Panc1 (cell line): ENCODE data around the gene BMAL1. TPM values are rescaled to one million over a fixed set of nuclear protein-coding genes. Genes with fewer than 3 reads are reported as not detected.

ENCODE experiments used
- ATAC-seq: fragments of 200-7000 bp; cut with Tn5 transposase; 2 replicates; pipeline ENCODE4 v1.9.1; 2020; ENCODE audit warnings: mild to moderate bottlenecking, moderate library complexity
- BruUV-seq: library from RNA; stranded (reverse); fragments of 400-500 nt; replicated peaks from 2 replicates; lab custom pipeline; 2021; lab: Mats Ljungman, UMichigan
- CTCF ChIA-PET: fragments of 300-600 bp; sonication (Branson Sonifier 250); formaldehyde crosslinking; loops from one replicate; lab custom pipeline; 2022; ENCODE audit warnings: antibody characterized with exemption; lab: Charles Lee
- POLR2A ChIA-PET: fragments of 300-600 bp; sonication (Branson Sonifier 250); formaldehyde crosslinking; loops from one replicate; lab custom pipeline; 2022; ENCODE audit warnings: antibody characterized with exemption; lab: Charles Lee
- DNase-seq: peaks from one replicate; pipeline ENCODE4 v3.0.0-alpha.2; 2010; ENCODE audit warnings: low read depth, low spot score
- H3K27ac ChIP-seq: 2 replicates; pipeline ENCODE4 v1.5.1; 2011; ENCODE audit warnings: mild to moderate bottlenecking, low read length, inconsistent platforms
- H3K27me3 ChIP-seq: fragments of 200-500 bp; sonication (Bioruptor generic); 2 replicates; pipeline ENCODE4 v1.6.0; 2014; ENCODE audit warnings: low read length, inconsistent platforms; ENCODE audit not compliant: control insufficient read depth, insufficient read depth
- H3K36me3 ChIP-seq: fragments of 200-500 bp; sonication (Bioruptor generic); 2 replicates; pipeline ENCODE4 v1.5.1; 2014; ENCODE audit warnings: inconsistent platforms, mild to moderate bottlenecking, low read length, moderate library complexity; ENCODE audit not compliant: control insufficient read depth, insufficient read depth
- H3K4me1 ChIP-seq: 2 replicates; pipeline ENCODE4 v1.5.1; 2011; ENCODE audit warnings: inconsistent platforms, mild to moderate bottlenecking, low read length, moderate library complexity; ENCODE audit not compliant: control insufficient read depth, insufficient read depth
- H3K4me3 ChIP-seq, 2 experiments: 2 replicates each; pipeline ENCODE4 v1.5.1; 2011 to 2012; ENCODE audit warnings: low read depth in 2 of 2, low read length in 2 of 2, mild to moderate bottlenecking in 2 of 2, inconsistent platforms in 1 of 2, moderate library complexity in 1 of 2
- H3K9me3 ChIP-seq: fragments of 200-500 bp; sonication (Bioruptor generic); 2 replicates; pipeline ENCODE4 v1.5.1; 2014; ENCODE audit warnings: low read depth, mild to moderate bottlenecking, inconsistent platforms, low read length, moderate library complexity; ENCODE audit not compliant: control insufficient read depth, insufficient read depth
- POLR2AphosphoS5 ChIP-seq: IDR thresholded peaks from 2 replicates; pipeline ENCODE4 v1.6.1; 2012; ENCODE audit warnings: mild to moderate bottlenecking, low read depth, low read length, moderate library complexity
- SIN3A ChIP-seq: IDR thresholded peaks from 2 replicates; pipeline ENCODE4 v1.6.1; 2012; ENCODE audit warnings: low read depth, mild to moderate bottlenecking, low read length, moderate library complexity, borderline replicate concordance; ENCODE audit not compliant: insufficient read depth
- TCF7L2 ChIP-seq: IDR thresholded peaks from 2 replicates; pipeline ENCODE4 v1.6.1; 2011; ENCODE audit warnings: mild to moderate bottlenecking, low read depth, low read length, inconsistent platforms
- in situ Hi-C: cut with HindIII; loops from 2 replicates; pipeline ENCODE4 v1.10.0; 2016; ENCODE audit warnings: low sequenced_read_pairs, low pct_unique_long_range_greater_than_20kb
- intact Hi-C: fragments of 100-400 bp; cut with micrococcal nuclease; formaldehyde crosslinking; loops from one replicate; pipeline ENCODE4 v1.10.0; 2022; ENCODE audit not compliant: unreplicated experiment
- total RNA-seq: library from RNA; stranded (reverse); gene quantifications from one replicate; pipeline ENCODE4 v1.2.1, GENCODE V29; 2021; ENCODE audit not compliant: unreplicated experiment
- TF ChIP-seq, protein P1 (sequence below): fragments of 450-650 bp; IDR thresholded peaks from 2 replicates; pipeline ENCODE4 v1.5.1; 2017; ENCODE audit warnings: mild to moderate bottlenecking
- TF ChIP-seq, protein P2 (sequence below), 2 experiments: IDR thresholded peaks; 2 replicates each; pipeline ENCODE4 v1.6.1; 2011 to 2012; ENCODE audit warnings: low read depth in 2 of 2, control low read depth in 1 of 2, low read length in 1 of 2, mild to moderate bottlenecking in 1 of 2, moderate library complexity in 1 of 2; ENCODE audit not compliant: insufficient read depth in 1 of 2

BMAL1 gene
- total RNA-seq, 1 experiment from 2014 or later: 9.3 TPM

DNA sequence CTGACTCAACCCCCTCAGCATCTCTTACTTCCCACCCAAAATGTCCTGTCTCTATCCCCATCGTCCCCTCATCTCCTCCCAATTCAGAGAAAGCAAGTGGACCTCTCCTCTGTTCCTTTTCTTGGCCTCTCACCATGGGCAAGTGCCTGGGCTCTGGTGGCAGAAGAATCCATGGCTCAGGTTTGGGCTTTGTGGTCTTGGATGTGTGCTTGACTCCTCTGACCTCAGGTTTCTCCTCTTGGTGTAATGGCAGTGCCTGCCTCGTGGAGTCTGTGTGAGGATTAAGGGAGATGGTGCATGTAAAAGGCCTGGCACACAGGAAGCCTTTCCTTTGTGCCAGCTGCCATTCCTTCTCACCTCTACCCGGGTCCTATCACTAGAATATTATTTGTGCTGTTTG lies 3.2 kb downstream of the BMAL1 start:
- in situ Hi-C loops: no loop called here
- intact Hi-C loops: no loop called here
- peaks cover 23% of the 10 kb centered on the region for H3K27me3 ChIP-seq
- no peak overlapping the region for H3K4me3 ChIP-seq
- peaks cover 5% of the 10 kb centered on the region for H3K4me1 ChIP-seq
- DNase-seq (no peak), ATAC-seq (no peak)
- no peaks in the 10 kb centered on the region; the same call in 1 of the 2 replicates for H3K36me3 ChIP-seq
- no TSS peak for BruUV-seq
- H3K9me3 ChIP-seq: no peaks in the 10 kb centered on the region
- no peak overlapping the region for H3K27ac ChIP-seq
- no peak for TF ChIP-seq POLR2AphosphoS5
- TF ChIP-seq, protein P1, sequence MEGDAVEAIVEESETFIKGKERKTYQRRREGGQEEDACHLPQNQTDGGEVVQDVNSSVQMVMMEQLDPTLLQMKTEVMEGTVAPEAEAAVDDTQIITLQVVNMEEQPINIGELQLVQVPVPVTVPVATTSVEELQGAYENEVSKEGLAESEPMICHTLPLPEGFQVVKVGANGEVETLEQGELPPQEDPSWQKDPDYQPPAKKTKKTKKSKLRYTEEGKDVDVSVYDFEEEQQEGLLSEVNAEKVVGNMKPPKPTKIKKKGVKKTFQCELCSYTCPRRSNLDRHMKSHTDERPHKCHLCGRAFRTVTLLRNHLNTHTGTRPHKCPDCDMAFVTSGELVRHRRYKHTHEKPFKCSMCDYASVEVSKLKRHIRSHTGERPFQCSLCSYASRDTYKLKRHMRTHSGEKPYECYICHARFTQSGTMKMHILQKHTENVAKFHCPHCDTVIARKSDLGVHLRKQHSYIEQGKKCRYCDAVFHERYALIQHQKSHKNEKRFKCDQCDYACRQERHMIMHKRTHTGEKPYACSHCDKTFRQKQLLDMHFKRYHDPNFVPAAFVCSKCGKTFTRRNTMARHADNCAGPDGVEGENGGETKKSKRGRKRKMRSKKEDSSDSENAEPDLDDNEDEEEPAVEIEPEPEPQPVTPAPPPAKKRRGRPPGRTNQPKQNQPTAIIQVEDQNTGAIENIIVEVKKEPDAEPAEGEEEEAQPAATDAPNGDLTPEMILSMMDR: no peak
- TF ChIP-seq, protein P2, sequence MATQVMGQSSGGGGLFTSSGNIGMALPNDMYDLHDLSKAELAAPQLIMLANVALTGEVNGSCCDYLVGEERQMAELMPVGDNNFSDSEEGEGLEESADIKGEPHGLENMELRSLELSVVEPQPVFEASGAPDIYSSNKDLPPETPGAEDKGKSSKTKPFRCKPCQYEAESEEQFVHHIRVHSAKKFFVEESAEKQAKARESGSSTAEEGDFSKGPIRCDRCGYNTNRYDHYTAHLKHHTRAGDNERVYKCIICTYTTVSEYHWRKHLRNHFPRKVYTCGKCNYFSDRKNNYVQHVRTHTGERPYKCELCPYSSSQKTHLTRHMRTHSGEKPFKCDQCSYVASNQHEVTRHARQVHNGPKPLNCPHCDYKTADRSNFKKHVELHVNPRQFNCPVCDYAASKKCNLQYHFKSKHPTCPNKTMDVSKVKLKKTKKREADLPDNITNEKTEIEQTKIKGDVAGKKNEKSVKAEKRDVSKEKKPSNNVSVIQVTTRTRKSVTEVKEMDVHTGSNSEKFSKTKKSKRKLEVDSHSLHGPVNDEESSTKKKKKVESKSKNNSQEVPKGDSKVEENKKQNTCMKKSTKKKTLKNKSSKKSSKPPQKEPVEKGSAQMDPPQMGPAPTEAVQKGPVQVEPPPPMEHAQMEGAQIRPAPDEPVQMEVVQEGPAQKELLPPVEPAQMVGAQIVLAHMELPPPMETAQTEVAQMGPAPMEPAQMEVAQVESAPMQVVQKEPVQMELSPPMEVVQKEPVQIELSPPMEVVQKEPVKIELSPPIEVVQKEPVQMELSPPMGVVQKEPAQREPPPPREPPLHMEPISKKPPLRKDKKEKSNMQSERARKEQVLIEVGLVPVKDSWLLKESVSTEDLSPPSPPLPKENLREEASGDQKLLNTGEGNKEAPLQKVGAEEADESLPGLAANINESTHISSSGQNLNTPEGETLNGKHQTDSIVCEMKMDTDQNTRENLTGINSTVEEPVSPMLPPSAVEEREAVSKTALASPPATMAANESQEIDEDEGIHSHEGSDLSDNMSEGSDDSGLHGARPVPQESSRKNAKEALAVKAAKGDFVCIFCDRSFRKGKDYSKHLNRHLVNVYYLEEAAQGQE (IDR thresholded peaks at IDR 0.05; ENCODE audit: insufficient read depth in 1 of 2, low read depth in 2 of 2, low read length in 1 of 2): no peak
- TF ChIP-seq TCF7L2: no peak
- no peak for TF ChIP-seq SIN3A
- POLR2A ChIA-PET: no interaction called here
- CTCF ChIA-PET: no interaction called here

DNA sequence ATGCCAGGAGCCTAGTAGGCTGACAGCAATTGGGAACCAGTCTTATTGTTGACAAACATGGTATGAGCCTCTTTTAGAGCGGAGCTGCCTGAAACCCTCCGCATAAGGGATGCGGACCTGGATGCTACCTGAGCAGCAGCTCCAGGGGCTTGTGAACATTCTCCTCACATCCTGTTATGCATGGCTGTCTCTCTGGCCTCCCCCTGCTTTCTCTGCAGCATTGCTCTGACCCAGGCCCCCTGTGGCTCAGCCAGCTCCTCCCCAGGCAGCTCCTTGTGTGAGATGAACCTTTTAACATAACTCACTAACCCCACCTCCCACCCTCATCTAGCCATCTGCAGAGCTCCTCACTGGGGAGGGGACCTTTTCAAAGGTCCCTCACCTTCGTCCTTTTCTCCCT lies 6.0 kb downstream of the BMAL1 start:
- intact Hi-C loops: no loop called here
- no TSS peak for BruUV-seq
- no peak for DNase-seq
- no peak for ATAC-seq
- H3K4me1 ChIP-seq: peaks cover 3% of the 10 kb centered on the region
- H3K27me3 ChIP-seq: peaks cover 18% of the 10 kb centered on the region
- TF ChIP-seq, protein P2 (IDR thresholded peaks at IDR 0.05; ENCODE audit: insufficient read depth in 1 of 2, low read depth in 2 of 2, low read length in 1 of 2): no peak
- no peak for TF ChIP-seq TCF7L2
- TF ChIP-seq POLR2AphosphoS5: no peak
- TF ChIP-seq SIN3A: no peak
- TF ChIP-seq, protein P1: no peak
- no peak overlapping the region for H3K27ac ChIP-seq
- no peak overlapping the region for H3K4me3 ChIP-seq
- H3K9me3 ChIP-seq: no peaks in the 10 kb centered on the region
- no peaks in the 10 kb centered on the region for H3K36me3 ChIP-seq
- POLR2A ChIA-PET: interaction anchor here (0.6 kb wide), 1 partner anchor 55 kb away, joined by 4 read pairs; no protein-coding TSS in a partner anchor
- in situ Hi-C loops: no loop called here
- CTCF ChIA-PET: no interaction called here
